OCI-LY3 (cell line): ENCODE results near the gene PSAPL1.

Experiments
- H2AFZ ChIP-seq: fragments of 200-600, 300-600 bp; shearing (Covaris generic); 2 replicates; pipeline ENCODE4 v1.6.0; 2014; ENCODE audit warnings: antibody characterized with exemption, low read depth, low read length
- H3K27ac ChIP-seq: fragments of 200-600, 300-600 bp; sonication (generic); 2 replicates; pipeline ENCODE4 v1.5.1; 2014; ENCODE audit warnings: mild to moderate bottlenecking, low read length, moderate library complexity, mixed read lengths
- H3K27me3 ChIP-seq: fragments of 200-600, 300-600 bp; sonication (generic); 2 replicates; pipeline ENCODE4 v1.6.1; 2014; ENCODE audit warnings: low read depth, low read length, mixed read lengths
- H3K36me3 ChIP-seq: fragments of 200-600, 300-600 bp; sonication (generic); replicated peaks from 2 replicates; pipeline ENCODE3; 2014; ENCODE audit warnings: low read depth, low read length, mixed read lengths
- H3K4me1 ChIP-seq: fragments of 300-600, 200-600 bp; sonication (generic); 2 replicates; pipeline ENCODE4 v1.6.1; 2014; ENCODE audit warnings: low read length, mixed read lengths
- H3K4me2 ChIP-seq: fragments of 200-600, 300-600 bp; sonication (generic); 2 replicates; pipeline ENCODE4 v1.6.1; 2014; ENCODE audit warnings: low read length, mixed read lengths
- H3K4me3 ChIP-seq: fragments of 300-600, 200-600 bp; sonication (generic); 2 replicates; pipeline ENCODE4 v1.5.1; 2014; ENCODE audit warnings: antibody characterized with exemption, mild to moderate bottlenecking, low read length, moderate library complexity
- H3K79me2 ChIP-seq: fragments of 300-600, 200-600 bp; shearing (Covaris generic); 2 replicates; pipeline ENCODE4 v1.6.1; 2014; ENCODE audit warnings: mild to moderate bottlenecking, low read length, mixed read lengths
- H3K9ac ChIP-seq: fragments of 300-600, 200-600 bp; shearing (Covaris generic); 2 replicates; pipeline ENCODE4 v1.6.0; 2014; ENCODE audit warnings: mild to moderate bottlenecking, low read length, moderate library complexity
- H3K9me3 ChIP-seq: fragments of 200-600, 300-600 bp; shearing (Covaris generic); 2 replicates; pipeline ENCODE4 v1.6.1; 2014; ENCODE audit warnings: low read length, mixed read lengths; ENCODE audit not compliant: insufficient read depth
- H4K20me1 ChIP-seq: fragments of 200-600, 300-600 bp; sonication (generic); 2 replicates; pipeline ENCODE4 v1.6.1; 2016; ENCODE audit warnings: low read length, mixed read lengths; ENCODE audit not compliant: insufficient read depth
- CTCF ChIP-seq: fragments of 200-600, 300-600 bp; sonication (generic); IDR thresholded peaks from 2 replicates; pipeline ENCODE4 v1.5.1; 2014; ENCODE audit warnings: antibody characterized with exemption, low read length, low read depth
- EZH2phosphoT487 ChIP-seq: fragments of 200-600 bp; shearing (Covaris generic); IDR thresholded peaks from 2 replicates; pipeline ENCODE4 v1.6.1; 2018; ENCODE audit warnings: antibody characterized with exemption, mixed run types, low read depth

The PSAPL1 gene

GRCh38 chr4:7434766-7435150 lies at the start of gene PSAPL1:
Gene PSAPL1 (minus strand): TSS chr4:7434930. CDS start chr4:7434879, 51 bp downstream.
- no peak within 1 kb of the TSS for H3K4me3 ChIP-seq

GRCh38 chr4:7481227-7481626 lies 46.5 kb upstream of the PSAPL1 start:
- no peak for TF ChIP-seq EZH2phosphoT487

More at GRCh38 chr4:7434766-7435150, at the start of gene PSAPL1:
- Histone ChIP-seq H3K36me3 (no peaks in the 10 kb centered on the region), H3K79me2 (no peaks in the 10 kb centered on the region), H3K4me1 (no peaks in the 10 kb centered on the region), H3K27me3 (no peaks in the 10 kb centered on the region), H4K20me1 (no peaks in the 10 kb centered on the region), H3K9ac (no peak within 1 kb of the TSS), H3K27ac (no peak within 1 kb of the TSS), H3K4me2 (no peak within 1 kb of the TSS), H2AFZ (no peak within 1 kb of the TSS), H3K9me3 (no peaks in the 10 kb centered on the region)
- TF ChIP-seq CTCF (no peak), EZH2phosphoT487 (no peak)

GRCh38 chr4:7480423-7480822 lies 45.7 kb upstream of the PSAPL1 start:
- Histone ChIP-seq H3K27ac (no peak overlapping the region), H3K27me3 (no peaks in the 10 kb centered on the region; the same call in 1 of the 2 replicates), H3K36me3 (no peaks in the 10 kb centered on the region), H3K9ac (no peak overlapping the region), H3K4me2 (no peak overlapping the region), H3K9me3 (no peaks in the 10 kb centered on the region), H2AFZ (no peak overlapping the region), H3K79me2 (no peaks in the 10 kb centered on the region), H3K4me1 (no peaks in the 10 kb centered on the region), H3K4me3 (no peak overlapping the region), H4K20me1 (no peaks in the 10 kb centered on the region)
- no peak for TF ChIP-seq CTCF
- TF ChIP-seq EZH2phosphoT487: no peak

More at GRCh38 chr4:7481227-7481626, 46.5 kb upstream of the PSAPL1 start:
- Histone ChIP-seq H3K27me3 (no peaks in the 10 kb centered on the region; the same call in 1 of the 2 replicates), H4K20me1 (no peaks in the 10 kb centered on the region), H3K4me2 (no peak overlapping the region), H3K4me3 (no peak overlapping the region), H3K27ac (no peak overlapping the region), H3K79me2 (no peaks in the 10 kb centered on the region), H3K36me3 (no peaks in the 10 kb centered on the region), H3K9me3 (no peaks in the 10 kb centered on the region), H3K9ac (no peak overlapping the region), H3K4me1 (no peaks in the 10 kb centered on the region), H2AFZ (no peak overlapping the region)

GRCh38 chr4:7478665-7479064 lies 43.9 kb upstream of the PSAPL1 start:
- Histone ChIP-seq H3K27ac (no peak overlapping the region), H3K27me3 (no peaks in the 10 kb centered on the region), H3K79me2 (no peaks in the 10 kb centered on the region), H3K4me2 (no peak overlapping the region), H2AFZ (no peak overlapping the region), H3K9ac (no peak overlapping the region), H4K20me1 (no peaks in the 10 kb centered on the region), H3K9me3 (no peaks in the 10 kb centered on the region), H3K4me3 (no peak overlapping the region), H3K4me1 (no peaks in the 10 kb centered on the region), H3K36me3 (no peaks in the 10 kb centered on the region)
- TF ChIP-seq EZH2phosphoT487: no peak

GRCh38 chr4:7477695-7478094 lies 43.0 kb upstream of the PSAPL1 start:
- H3K4me2 ChIP-seq: no peak overlapping the region
- no peak overlapping the region for H3K27ac ChIP-seq
- H3K79me2 ChIP-seq: no peaks in the 10 kb centered on the region
- no peak overlapping the region for H2AFZ ChIP-seq
- H3K9me3 ChIP-seq: no peaks in the 10 kb centered on the region
- H3K27me3 ChIP-seq: no peaks in the 10 kb centered on the region
- no peak for TF ChIP-seq EZH2phosphoT487
- TF ChIP-seq CTCF: no peak
- no peaks in the 10 kb centered on the region for H4K20me1 ChIP-seq
- H3K9ac ChIP-seq: no peak overlapping the region
- H3K4me3 ChIP-seq: no peak overlapping the region
- H3K4me1 ChIP-seq: no peaks in the 10 kb centered on the region
- no peaks in the 10 kb centered on the region for H3K36me3 ChIP-seq
